Peyer's patch (tissue), 4 donors: ENCODE measurements around the gene NSFL1C.
A peak's percentile ranks its signal among the peaks of the same experiment; 100 is the strongest.

ENCODE experiments used
- POLR2A ChIP-seq, 2 donors: fragments of 450-650 bp; IDR thresholded peaks; one replicate each; pipeline ENCODE4 v1.5.1; 2017; ENCODE audit warnings: antibody characterized with exemption in 2 of 2, mild to moderate bottlenecking in 2 of 2, moderate library complexity in 2 of 2
- TF ChIP-seq, protein P1 (sequence below), 6 experiments: fragments of 450-650 bp in 4 of 6; fragments of 200-600 bp in 2 of 6; sonication (generic) in 1 of 6; IDR thresholded peaks; one replicate each; pipeline ENCODE4 v1.5.1; 2017 to 2019; ENCODE audit warnings: antibody characterized with exemption in 6 of 6, mild to moderate bottlenecking in 3 of 6, moderate library complexity in 1 of 6

DNA sequence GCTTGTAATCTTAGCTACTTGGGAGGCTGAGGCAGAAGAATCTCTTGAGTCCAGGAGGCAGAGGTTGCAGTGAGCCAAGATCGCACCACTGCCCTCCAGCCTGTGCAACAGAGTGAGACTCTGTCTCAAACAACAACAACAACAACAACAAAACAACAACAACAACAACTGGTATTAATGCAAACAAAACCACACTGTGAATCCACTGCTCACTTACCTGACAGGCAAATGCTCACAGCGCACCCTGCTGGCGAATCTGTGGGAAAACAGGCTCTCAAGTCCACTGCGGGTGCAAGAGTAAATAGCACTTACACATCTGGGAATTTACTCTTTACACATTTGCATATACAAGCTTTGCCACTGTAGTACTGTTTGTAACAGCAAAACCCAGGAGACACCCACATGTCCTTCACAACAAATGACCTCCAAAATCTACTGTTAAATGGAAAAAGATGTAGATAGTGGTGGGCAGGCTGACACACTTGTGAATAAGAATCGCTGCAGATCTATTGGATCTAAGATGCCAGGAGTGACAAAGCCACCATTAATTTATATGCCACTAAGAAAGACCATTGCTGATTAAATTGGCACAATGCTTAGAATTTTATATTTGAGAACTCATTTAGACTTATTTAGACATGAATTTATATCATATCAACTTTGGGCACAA, 29.3 kb downstream of the NSFL1C start:
- TF ChIP-seq, protein P1, sequence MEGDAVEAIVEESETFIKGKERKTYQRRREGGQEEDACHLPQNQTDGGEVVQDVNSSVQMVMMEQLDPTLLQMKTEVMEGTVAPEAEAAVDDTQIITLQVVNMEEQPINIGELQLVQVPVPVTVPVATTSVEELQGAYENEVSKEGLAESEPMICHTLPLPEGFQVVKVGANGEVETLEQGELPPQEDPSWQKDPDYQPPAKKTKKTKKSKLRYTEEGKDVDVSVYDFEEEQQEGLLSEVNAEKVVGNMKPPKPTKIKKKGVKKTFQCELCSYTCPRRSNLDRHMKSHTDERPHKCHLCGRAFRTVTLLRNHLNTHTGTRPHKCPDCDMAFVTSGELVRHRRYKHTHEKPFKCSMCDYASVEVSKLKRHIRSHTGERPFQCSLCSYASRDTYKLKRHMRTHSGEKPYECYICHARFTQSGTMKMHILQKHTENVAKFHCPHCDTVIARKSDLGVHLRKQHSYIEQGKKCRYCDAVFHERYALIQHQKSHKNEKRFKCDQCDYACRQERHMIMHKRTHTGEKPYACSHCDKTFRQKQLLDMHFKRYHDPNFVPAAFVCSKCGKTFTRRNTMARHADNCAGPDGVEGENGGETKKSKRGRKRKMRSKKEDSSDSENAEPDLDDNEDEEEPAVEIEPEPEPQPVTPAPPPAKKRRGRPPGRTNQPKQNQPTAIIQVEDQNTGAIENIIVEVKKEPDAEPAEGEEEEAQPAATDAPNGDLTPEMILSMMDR (IDR thresholded peaks at IDR 0.05) = peak; percentile 75 to 91 (median 87)
- TF ChIP-seq POLR2A (IDR thresholded peaks at IDR 0.05) = no peak
